Endothelial cell of umbilical vein (primary cell): Measurements from ENCODE around the gene DACT3.

Experiments used
- EZH2 ChIP-seq: IDR thresholded peaks from 2 replicates; pipeline ENCODE4 v1.6.1; 2012; ENCODE audit warnings: borderline replicate concordance, low read depth, mild to moderate bottlenecking, moderate library complexity, low read length, inconsistent platforms; ENCODE audit not compliant: severe bottlenecking
- FOS ChIP-seq: IDR thresholded peaks from 2 replicates; pipeline ENCODE4 v1.6.1; 2011; ENCODE audit warnings: mild to moderate bottlenecking, low read length, moderate library complexity, borderline replicate concordance; ENCODE audit not compliant: insufficient read depth
- JUN ChIP-seq: IDR thresholded peaks from 2 replicates; pipeline ENCODE4 v1.6.1; 2011; ENCODE audit warnings: borderline replicate concordance, low read depth; ENCODE audit not compliant: insufficient read length, insufficient read depth
- POLR2A ChIP-seq: IDR thresholded peaks from 2 replicates; pipeline ENCODE4 v1.6.1; 2012; ENCODE audit warnings: low read depth, mild to moderate bottlenecking, control low read depth, low read length
- POLR2AphosphoS5 ChIP-seq: IDR thresholded peaks from 2 replicates; pipeline ENCODE4 v1.6.1; 2012; ENCODE audit warnings: low read depth, mild to moderate bottlenecking, control low read depth, low read length, moderate library complexity; ENCODE audit not compliant: insufficient read depth
- TF ChIP-seq, protein P1 (sequence below), 2 donors: IDR thresholded peaks; 1 replicate in 1 of 2; 2 replicates in 1 of 2; pipeline ENCODE4 v1.5.1; 2011; ENCODE audit warnings: low read length in 2 of 2, mild to moderate bottlenecking in 2 of 2, moderate library complexity in 2 of 2, control low read depth in 1 of 2, inconsistent platforms in 1 of 2, low read depth in 1 of 2; ENCODE audit not compliant: insufficient read depth in 1 of 2; ENCODE audit errors: extremely low read depth in 1 of 2
- TF ChIP-seq, protein P2 (sequence below): IDR thresholded peaks from 2 replicates; pipeline ENCODE4 v1.6.1; 2011; ENCODE audit not compliant: insufficient read depth, insufficient read length

DNA sequence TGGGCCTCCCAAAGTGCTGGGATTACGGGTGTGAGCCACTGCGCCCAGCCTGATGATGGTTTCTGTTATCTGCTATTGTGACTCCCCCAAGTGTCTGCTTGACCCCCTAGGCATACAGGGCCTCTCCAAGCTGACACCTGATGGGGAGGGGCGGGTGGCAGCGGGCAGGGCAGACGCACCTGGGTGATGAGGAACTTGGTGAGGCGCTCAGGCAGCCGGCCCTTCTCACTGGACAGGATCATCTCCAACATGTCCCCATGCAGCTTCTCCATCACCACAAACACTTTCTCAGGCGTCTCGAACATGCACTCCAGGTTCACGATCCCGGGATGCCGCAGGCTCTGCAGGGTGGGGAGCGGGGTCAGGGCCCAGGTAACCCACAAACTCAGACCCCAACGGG lies 28.4 kb upstream of the DACT3 start:
- TF ChIP-seq FOS (no peak), JUN (no peak), POLR2A (no peak), EZH2 (no peak), POLR2AphosphoS5 (no peak)
- TF ChIP-seq, protein P1, sequence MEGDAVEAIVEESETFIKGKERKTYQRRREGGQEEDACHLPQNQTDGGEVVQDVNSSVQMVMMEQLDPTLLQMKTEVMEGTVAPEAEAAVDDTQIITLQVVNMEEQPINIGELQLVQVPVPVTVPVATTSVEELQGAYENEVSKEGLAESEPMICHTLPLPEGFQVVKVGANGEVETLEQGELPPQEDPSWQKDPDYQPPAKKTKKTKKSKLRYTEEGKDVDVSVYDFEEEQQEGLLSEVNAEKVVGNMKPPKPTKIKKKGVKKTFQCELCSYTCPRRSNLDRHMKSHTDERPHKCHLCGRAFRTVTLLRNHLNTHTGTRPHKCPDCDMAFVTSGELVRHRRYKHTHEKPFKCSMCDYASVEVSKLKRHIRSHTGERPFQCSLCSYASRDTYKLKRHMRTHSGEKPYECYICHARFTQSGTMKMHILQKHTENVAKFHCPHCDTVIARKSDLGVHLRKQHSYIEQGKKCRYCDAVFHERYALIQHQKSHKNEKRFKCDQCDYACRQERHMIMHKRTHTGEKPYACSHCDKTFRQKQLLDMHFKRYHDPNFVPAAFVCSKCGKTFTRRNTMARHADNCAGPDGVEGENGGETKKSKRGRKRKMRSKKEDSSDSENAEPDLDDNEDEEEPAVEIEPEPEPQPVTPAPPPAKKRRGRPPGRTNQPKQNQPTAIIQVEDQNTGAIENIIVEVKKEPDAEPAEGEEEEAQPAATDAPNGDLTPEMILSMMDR (IDR thresholded peaks at IDR 0.05; ENCODE audit: extremely low read depth in 1 of 2, insufficient read depth in 1 of 2, low read depth in 1 of 2, low read length in 2 of 2), result no peak
- TF ChIP-seq, protein P2, sequence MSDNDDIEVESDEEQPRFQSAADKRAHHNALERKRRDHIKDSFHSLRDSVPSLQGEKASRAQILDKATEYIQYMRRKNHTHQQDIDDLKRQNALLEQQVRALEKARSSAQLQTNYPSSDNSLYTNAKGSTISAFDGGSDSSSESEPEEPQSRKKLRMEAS, result no peak
